Measurements from ENCODE around the gene UBALD1.

Gene UBALD1

DNA sequence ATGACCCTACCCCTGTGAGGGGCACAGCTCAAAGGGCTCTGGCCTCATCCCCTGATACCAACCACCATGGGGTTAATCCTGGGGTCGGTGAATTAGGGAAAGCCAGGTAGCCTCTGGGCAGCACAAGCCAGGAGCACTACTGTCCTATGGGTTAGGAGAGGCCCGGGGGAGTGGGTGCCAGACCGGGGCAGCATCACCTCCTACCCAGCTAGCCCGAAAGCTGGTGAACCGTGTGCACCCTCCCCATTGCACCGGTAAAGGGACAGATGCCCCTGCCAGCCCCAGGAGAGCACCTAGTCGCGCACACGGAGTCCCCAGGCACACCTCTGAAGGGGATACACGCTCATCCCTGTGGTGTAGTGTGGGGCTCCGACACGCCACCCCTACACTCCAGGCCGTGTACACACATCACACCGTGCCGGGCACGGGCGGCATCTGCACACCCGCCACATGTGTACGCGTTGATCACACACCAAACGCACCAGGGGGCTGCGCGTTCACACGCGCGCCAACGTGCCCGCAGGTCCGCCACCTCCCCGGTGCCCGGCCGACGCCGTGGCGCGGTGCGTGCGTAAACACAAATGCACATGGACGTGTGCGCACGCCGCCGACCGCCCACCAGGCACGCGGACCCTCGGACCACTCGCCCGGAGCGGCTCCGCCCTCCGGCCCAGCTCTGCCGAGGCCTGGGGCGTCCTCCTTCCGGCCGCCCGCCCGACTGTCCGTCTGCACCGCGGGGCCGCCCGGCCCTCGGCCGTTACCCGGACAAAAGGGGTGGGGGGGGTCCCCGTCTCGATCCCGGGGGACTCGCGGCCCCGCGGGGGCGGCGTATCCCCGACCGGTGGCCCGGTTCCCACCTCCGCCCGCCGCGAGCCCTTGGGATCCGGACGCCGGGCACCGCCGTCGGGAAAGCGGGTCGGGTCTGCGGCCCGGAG lies 785 bp downstream of the UBALD1 start:
- peak; percentile 56 for DNase-seq

GRCh38 chr16:4612977-4613635 lies 1.6 kb downstream of the UBALD1 start:
- no peak for DNase-seq

- DNase-seq = no peak
These were observed 2.2 kb downstream of the UBALD1 start for GRCh38 chr16:4612474-4612931.

DNA sequence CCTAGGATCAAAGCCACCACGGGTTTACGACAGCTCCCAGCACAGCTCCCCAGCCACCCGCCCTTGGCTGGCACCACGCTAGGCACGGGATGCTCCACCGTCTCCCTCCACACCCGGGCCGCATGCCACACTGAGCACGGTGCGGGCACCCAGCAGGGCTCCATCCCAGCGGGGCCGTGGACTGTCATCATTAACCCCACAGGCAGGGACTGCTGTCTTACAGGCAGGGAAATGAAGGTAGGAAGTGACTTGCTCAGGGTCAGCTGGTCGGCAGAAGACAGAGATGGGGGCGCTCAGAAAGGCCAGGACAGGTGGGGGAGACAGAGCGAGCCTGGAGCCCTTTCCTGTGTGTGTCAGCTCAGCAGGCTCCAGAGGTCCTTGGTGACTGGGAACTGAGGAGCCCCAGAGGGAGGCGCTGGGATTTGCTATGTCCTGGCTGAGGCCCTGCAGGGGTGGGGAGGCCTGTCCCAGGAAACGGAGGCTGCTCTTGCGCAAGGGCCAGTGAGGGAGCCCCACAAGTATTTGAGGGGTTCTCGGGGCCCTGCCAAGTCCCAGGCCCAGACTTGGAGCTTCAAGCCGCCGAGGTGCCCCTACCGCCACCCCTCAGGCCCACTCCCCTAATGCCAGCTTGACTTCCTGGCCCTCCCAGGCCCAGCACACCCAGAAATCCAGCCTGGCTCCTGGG lies 3.2 kb downstream of the UBALD1 start:
- DNase-seq = no peak

DNA sequence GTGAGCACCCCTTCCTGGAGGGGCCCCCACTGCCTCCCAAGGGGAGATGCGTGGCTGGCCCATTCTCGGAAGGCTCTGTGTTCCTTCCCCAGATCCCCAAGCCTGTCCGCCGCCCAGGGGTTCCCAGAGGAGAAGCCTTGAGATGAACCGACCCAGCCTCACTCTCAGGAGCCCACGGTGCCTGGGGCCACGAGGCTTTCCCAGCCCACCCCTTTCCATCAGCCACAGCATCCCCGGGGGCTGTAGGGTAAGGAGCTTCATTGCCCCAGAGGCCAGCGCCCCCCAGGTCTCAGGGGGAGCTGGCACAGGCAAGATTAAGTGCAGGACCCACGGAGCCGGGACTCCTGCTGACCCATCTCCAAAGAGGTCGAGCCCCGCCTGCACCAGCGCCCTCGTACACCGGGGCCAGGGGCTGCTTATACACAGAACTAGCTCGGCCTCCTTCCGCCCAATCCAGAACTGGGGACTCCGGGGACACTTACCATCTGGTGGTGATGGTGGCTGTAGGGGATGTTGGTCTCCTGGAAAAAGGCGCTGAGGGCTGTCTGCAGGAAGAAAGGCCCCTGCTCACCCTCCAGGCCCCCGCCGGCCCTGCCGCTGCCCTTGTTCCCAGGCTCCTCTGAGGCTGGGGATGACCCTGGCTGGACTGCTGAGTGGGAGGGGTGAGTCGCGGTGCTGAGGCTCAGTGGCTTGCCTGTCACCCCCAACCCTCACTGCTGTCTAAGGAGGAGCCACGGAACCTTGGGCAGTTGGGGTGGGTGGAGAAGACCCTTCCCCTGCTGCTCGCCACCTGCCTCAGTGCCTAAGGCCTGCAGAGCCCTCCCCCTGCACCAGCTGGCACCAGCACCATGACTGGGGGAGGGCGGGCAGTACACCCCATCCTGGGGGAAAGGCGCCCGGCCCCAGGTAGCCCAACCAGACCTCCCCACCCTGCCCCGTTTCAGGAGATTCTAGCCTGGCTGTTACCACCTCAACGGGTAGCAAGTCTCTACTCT lies 4.4 kb downstream of the UBALD1 start:
- no peak for DNase-seq

DNA sequence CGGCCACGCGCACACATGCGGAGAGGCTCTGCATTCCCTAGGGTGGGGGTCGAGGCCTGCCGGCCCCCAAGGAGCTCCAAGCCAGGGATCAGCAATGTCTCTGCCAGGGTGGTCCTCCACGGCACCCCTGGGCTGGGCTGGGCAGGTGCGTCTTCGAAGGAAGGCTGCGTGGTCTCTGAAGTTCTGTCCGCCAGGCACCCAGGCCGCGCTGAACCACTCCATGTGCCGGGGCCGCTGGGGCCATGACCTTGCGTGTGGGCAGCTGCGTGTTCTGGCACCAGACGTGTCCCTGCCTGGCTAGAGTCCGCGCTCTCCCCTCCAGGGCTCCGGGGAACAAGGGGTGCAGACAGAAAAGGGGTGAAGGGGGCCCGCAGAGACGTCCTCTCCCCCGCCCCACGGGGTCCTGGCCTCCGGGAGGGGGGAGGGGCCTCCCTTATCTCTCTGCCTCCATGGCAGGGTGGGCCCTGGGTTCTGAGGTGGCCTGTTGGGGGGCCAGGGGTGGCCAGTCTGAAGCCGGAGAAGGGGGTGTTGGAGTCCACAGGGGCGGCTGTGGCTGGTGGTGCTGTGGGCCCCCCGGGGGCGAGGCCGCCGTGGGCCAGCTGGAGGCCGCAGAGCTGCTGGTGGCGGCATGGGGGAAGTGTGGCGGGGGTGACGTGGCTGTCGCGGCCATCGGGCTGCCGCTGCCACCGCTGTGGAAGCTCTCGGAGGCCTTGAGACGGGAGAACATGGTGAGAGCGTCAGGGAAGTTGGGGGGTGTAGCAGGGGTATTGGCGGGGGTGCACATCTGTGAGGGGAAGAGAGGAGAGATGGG lies 5.3 kb downstream of the UBALD1 start:
- DNase-seq = no peak

DNA sequence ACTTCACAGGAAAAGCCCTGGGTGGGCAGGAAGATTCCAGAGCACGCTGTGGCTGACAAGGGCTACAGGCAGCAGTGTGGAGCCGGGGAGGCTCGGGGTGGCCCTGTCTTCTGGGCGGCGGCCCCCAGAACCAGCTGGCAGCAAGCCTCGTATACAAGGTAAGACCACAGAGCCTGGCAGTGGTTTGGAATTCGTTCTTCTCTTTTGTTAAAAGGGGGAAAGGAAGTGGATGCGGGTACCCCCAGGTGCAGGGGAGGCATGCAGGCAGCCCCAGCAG lies 6.0 kb downstream of the UBALD1 start:
- no peak for DNase-seq

- DNase-seq = no peak
These were observed 6.6 kb downstream of the UBALD1 start for GRCh38 chr16:4607841-4608703.

GRCh38 chr16:4606354-4606753 lies 8.3 kb downstream of the UBALD1 start:
- no peak for DNase-seq

DNA sequence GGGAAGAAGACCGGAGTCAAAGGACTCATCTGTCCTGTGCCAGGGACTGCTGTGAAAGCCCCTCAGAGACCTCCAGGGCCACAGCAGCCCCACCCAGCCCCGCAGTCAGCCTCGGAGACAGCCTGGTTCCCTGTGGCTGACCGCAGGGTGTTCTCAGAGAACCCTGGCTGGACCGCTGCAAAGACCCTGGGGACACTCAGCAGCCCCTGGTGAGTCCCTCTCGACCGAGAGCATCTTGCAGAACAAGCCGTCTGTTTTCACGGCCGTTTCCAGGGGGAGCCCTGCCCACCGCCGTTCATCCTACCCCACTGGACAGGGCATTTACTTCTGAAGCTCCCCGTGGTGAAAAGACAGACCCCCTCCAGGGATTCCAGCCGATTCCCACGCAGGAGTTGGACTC lies 10.3 kb downstream of the UBALD1 start:
- no peak for DNase-seq

GRCh38 chr16:4603624-4604170 lies 11.0 kb downstream of the UBALD1 start:
- DNase-seq = no peak

DNA sequence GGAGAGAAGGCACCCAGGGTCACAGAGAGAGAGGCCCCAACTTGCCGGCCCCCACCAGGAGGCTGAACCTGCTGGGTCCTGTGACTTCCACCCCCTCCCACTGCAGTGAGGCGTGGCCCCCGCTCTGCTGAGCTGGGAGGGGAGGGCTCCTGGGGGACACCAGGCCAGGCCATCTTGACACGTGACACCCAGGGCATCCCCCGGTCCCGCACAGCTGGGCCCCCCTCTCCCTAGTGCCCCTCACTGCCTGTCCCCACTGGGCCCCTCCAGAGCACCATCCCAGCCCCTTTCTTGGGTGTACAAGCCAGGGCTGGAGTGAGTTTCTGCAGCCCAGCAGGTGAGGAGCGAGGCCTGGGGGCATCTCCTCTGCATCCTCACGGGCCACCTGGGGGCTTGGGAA lies 12.4 kb downstream of the UBALD1 start:
- DNase-seq = no peak

GRCh38 chr16:4601864-4602186 lies 12.9 kb downstream of the UBALD1 start:
- DNase-seq = no peak

GRCh38 chr16:4601036-4601863 lies 13.4 kb downstream of the UBALD1 start:
- no peak for DNase-seq

- DNase-seq = no peak
These were observed 15.1 kb downstream of the UBALD1 start for GRCh38 chr16:4599545-4599944.

DNA sequence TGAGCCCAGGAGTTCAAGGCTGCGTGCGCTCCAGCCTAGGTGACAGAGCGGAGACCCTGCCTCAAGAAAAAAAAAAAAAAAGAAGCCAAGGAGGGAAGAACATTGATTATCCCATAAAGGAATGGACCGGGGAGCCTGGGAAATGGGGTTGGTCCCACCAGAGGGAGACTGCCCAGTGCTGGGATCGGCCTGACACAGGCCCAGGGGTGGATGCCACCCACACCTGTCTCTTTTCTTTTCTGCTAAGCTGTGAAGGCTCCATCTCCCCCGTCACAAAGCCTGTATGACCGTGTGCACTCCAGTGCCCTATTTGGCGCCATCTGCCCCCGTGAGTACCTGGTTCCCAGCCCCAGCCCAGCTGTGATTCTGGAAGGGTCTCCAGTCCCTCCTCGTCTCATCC lies 15.7 kb downstream of the UBALD1 start:
- no peak for DNase-seq

DNA sequence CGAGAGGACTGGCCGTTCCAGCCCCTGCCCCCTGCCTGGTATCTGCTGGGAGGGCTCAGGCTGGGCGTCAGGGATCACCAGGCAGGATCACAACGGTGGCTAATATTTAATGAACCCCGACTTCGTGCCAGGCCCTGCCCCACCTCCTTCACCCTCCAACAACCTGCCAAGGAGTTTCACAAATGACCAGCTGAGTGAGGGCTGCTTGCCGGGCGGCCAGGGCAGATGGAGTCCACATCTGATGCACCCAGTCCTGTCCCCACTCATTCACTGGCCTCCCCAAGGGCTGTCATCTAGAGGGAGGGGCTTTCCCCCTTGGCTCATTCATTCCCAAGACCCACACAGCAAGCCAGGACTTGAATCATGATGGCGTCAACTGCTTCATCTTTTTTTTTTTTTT lies 17.5 kb downstream of the UBALD1 start:
- DNase-seq = no peak

DNA sequence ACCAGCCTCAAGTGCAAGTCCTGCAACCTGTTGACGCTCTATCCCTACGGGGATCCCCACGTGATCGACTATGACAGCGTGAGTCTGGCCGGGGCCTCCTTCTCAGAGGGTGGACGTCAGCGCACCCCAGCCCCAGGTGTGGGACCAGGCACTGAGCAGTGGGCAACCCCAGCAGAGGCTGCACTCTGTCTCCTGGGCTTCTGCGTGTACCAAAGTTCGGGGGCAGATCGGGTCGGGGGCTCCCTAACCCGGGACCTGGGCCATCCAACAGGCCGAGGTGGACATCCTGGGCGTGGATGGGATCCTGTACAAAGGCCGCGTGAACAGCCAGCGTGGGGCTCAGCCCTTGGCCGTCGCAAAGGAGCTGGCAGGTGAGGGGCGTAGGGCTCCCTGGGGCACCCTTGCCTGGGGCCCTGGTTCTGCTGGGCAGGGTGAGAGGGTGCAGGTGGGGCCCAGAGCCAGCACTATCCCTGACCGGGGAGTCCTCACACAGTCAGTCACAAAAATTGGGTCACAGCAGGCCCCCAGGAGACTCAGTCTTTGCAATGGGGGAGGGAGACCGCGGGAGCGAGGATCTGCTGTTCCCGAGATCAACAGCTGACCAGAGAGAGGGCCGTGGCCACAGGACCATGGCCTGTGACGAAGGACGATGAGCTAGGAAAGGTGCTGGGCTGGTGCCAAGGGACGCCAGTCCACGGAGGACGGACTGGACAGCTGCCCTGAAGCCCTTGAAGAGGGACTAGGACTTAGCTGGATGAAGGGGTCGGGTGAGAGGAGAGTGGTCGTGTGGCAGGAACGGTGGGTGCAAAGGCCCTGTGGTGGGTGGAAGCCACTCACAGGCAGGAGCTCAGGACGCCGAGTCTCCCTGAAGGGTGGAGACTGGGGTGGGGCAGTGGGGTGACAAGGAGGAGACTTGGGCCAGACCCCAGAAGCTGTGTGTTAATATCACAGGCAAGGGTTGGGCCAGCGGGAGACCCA lies 20.0 kb downstream of the UBALD1 start:
- DNase-seq = no peak

All from activated naive CD4-positive, alpha-beta T cell treated with anti-CD3 and anti-CD28 coated beads, Interleukin-2, amount 50 U/mL, for 16 hours (primary cell).